Stimulated activated CD4-positive, alpha-beta T cell treated with anti-CD3 and anti-CD28 coated beads, TNF-alpha, amount 100 ng/mL, for 48 hours (primary cell): ENCODE data around the gene CTR9.
"Not testable (repeated sequence)": the region's sequence is repeated elsewhere in the genome, so short reads cannot be mapped to it uniquely, and the experiment has no call there.

Source experiments
- DNase-seq, 3 donors: peaks; one replicate each; pipeline ENCODE4 v3.0.0-alpha.2; 2020; ENCODE audit warnings: low read depth in 3 of 3

CTR9 gene

GRCh38 chr11:10822491-10822890 lies 71.4 kb downstream of the CTR9 start:
- DNase-seq = not testable (repeated sequence)

DNA sequence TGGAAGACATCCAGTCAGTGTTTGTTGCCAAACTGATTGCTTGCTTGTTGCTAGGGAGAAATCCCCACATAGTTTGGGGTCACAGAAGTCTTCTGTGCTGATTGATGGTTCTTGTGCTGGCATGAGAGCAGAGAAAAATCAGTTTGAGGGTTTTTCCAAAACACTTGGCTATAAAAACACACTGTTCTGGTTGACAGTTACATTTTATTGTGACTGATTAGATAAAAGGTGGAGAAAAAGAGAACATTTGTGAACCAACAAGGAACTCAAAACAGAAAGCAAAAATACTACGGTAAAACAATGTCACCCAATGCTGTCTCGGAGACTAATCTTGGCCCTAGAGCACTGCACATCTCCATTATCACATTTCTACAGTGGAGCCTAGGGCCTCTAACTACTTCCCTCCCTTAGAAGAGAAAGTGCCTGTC lies 72.1 kb downstream of the CTR9 start:
- DNase-seq = no peak

GRCh38 chr11:10824888-10825287 lies 73.8 kb downstream of the CTR9 start:
- no peak for DNase-seq

DNA sequence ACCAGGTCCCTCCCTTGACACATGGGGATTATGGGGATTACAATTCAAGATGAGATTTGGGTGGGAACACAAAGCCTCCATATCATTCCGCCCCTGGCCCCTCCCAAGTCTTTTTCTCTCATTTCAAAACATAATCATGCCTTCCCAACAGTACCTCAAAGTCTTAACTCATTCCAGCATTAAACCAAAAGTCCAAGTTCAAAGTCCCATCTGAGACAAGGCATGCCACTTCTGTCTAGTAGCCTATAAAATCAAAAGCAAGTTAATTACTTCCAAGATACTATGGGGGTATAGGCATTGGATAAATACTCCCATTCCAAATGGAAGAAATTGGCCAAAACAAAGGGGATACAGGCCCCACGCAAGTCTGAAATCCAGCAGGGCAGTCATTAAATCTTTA lies 77.4 kb downstream of the CTR9 start:
- DNase-seq = no peak

GRCh38 chr11:10829139-10829538 lies 78.1 kb downstream of the CTR9 start:
- no peak for DNase-seq
